ENCODE data around the gene RPL9.

DNA sequence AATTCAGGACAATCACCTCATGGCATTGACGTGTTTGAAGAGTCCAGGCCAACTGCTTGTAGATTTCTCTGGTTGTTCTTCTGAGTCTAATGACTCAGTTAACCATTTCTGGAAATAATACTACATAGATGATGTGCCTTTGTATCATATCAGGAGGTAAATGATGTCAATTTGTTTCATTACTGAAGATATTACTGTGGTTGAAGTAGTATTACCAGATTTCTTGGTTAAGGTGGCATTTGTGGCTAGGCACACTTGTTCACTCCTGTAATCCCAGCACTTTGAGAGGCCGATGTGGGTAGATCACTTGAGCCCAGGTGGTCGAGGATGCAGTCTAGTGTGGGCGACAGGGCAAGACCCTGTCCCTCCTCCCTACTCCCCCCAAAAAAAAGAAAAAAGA, 15.7 kb downstream of the RPL9 start:
- TF ChIP-seq ZSCAN20 (CRISPR knock-in tag; IDR thresholded peaks at IDR 0.05; ENCODE audit: borderline replicate concordance) (no peak), CTCF (CRISPR knock-in tag; IDR thresholded peaks at IDR 0.05) (no peak), ZNF232 (CRISPR knock-in tag; IDR thresholded peaks at IDR 0.05; ENCODE audit: borderline replicate concordance) (no peak), POLR2AphosphoS5 (IDR thresholded peaks at IDR 0.05; ENCODE audit: low read depth, low read length) (no peak), REL (CRISPR knock-in tag; conservative IDR thresholded peaks at IDR 0.05) (no peak)
- TF ChIP-seq, protein P1, sequence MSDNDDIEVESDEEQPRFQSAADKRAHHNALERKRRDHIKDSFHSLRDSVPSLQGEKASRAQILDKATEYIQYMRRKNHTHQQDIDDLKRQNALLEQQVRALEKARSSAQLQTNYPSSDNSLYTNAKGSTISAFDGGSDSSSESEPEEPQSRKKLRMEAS (IDR thresholded peaks at IDR 0.05): no peak

Data from HepG2 (cell line).